GM21786 (cell line): Measurements from ENCODE around the gene GPR78.

Source experiments
- ATAC-seq: cut with Tn5 transposase; IDR thresholded peaks from one replicate; pipeline ENCODE4 v1.9.1; 2021; ENCODE audit not compliant: unreplicated experiment

GPR78 gene

DNA sequence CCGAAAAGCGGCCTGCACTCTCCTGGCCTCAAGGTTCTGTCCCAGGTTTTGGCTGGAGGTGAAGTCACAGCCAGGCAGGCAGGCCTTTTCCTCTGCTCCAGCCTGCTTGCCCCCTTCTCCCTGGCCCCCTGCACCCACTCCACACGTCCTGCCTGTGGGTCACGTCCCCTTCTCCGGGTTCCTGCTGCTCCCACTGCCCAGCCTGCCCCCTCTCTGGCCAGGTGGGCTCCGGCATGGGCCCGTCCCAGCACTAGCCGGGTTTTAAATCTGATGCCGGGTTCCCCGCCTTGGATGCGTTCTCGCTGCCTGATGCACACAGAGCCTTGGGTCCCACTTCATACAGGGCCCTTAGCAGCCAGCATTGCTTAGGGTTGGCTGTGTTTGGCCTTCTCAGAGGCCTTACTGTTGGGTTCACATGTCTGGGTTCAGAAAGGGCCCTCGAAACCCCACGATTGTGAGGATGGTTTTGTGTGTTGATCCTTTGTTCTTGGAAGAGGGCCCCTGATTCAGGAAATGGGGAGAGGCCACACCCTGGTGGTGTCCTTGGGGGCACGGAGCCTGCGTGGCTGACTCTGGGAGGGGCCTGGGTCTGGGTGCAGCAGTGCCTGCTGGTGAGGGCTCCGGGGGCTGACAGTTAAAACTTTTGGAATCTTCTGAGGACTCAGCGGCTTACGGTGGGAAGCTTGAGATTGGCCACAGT, 18.3 kb downstream of the GPR78 start:
- no peak for ATAC-seq

- no peak for ATAC-seq
Measured at GRCh38 chr4:8599091-8599460, 18.9 kb downstream of the GPR78 start.

DNA sequence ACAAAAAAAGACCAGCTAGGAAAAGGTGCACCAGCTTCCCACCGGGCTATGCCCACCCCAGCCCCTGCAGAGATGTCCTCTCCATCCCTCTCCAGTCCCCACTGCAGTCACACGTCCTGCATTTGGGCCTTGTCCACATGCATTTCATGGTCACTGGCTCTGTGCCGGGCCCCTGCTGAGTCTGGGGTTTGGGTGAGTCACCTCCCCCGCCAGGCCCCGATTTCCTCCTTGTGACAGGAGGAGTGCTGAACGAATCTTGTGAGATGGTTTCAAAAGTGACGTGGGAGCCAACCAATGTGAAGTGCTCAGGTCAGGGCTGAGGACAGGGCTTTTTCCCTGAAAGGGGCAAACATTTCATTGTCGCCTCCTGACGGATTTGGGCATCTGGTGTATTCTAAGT, 19.5 kb downstream of the GPR78 start:
- ATAC-seq = no peak

DNA sequence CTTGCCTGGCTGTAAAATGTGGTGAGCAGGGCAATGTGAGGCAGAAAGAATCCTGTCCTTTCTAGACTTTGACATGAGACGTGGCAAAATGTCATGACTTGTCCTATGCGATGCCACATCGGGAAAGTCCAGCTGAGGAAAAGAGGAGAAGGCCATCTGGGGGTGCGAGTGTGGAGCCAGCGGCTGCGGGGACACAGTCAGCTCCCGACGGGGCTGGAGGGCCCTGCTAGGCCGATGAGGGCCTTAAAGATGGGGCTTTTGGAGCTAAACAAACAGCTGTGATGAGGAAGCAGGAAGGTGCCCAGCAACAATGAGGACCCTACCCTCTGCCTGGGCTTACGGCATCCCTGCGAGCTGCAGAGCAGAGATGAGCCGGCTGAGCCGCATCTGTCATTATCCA, 20.1 kb downstream of the GPR78 start:
- no peak for ATAC-seq

DNA sequence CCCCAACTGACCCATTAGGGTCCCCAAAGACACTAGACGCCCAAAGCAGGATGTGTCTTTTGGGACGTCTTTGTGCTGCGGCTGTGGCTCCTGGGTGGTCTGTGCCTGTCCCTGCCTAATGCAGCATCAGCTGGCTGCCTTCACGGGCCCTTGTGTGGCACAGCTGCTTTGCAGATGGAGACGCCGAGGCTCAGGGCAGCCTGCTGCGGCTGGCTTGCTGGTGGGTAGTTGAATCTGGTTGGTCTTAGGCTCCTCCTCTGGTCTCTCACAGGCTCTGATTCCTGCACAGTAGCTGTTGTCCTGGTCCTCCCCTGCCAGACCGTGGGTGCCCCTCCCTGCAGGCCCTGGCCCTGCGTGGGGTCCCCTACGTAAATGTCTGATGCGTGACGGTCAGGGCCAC, 20.5 kb downstream of the GPR78 start:
- ATAC-seq = no peak

DNA sequence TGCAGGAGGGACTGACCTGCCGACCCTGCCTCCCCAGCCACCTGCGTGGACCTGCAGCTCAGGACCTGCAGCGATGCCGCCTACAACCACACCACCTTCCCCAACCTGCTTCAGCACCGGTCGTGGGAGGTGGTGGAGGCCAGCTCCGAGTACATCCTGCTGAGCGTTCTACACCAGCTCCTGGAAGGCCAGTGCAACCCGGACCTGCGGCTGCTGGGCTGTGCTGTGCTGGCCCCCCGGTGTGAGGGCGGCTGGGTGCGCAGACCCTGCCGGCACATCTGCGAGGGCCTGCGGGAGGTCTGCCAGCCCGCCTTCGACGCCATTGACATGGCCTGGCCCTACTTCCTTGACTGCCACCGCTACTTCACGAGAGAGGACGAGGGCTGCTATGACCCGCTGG, 20.9 kb downstream of the GPR78 start:
- no peak for ATAC-seq

DNA sequence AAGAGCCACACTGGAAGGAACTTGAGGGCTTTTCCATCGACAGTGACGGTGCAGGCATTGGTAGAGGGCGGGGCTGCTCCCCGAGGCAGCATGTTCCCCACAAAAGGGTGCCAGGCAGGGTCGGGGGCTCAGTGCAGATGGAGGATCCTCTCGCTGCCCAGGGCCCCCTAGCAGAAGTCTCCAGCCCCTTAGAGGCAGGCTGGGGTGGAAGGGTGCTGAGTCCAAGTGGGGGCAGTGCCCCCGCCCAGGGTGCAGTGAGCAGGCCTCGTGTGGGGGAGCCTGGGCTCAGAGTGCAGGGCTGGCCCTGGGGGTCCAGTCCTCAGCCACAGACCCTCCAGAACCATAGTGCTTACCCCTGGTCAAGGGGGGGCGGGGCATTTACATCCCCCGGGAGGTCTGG, 21.4 kb downstream of the GPR78 start:
- no peak for ATAC-seq

GRCh38 chr4:8602686-8603430, 22.7 kb downstream of the GPR78 start:
- ATAC-seq = no peak

DNA sequence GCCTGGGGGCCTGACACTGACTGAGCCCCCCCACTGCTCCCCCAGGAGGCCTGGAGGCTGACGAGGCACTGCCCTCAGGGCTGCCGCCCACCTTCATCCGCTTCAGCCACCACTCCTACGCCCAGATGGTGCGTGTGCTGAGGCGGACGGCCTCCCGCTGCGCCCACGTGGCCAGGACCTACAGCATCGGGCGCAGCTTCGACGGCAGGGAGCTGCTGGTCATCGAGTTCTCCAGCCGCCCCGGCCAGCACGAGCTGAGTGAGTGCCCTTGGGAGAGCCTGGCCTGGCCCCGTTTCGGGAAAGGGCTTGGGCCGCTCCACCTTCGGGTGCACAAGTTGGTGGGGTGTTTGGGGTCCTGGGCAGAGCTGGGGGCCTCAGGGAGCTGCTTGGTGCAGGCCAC, 23.7 kb downstream of the GPR78 start:
- ATAC-seq = no peak

DNA sequence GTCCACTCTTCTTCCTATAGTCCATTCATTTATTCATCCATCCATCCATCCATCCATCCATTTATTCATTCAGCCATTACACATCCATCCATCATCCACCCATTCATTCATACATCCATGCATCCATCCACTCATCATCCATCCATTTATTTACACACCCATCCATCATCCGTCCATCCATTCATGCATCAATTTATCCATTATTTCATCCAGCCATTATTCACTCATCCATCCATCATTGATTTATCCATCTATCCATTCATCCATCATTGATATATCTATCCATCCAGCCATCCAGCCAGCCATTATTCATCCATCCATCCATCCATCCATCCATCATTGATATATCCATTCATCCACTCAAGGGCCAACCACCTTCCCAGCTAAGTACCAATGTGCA, 25.1 kb downstream of the GPR78 start:
- ATAC-seq = no peak

GRCh38 chr4:8606476-8606875, 26.3 kb downstream of the GPR78 start:
- ATAC-seq = no peak

DNA sequence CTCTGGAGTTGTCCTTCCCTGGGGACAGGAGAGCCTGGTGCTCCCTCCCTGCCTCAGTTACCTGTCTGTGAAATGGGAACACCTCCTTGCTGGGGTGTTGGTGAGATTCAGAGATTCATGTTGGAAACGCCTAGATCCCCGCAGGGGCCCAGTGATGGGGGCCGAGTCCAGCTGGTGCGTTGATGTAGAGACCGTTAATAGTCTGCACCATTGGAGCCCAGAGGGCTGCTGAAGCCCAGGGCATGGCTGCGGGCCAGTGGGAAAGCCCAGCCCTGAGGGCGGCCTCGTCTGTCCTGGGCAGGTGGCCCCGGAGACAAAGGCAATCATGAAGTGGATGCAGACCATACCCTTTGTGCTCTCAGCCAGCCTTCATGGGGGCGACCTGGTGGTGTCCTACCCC, 26.8 kb downstream of the GPR78 start:
- ATAC-seq = no peak

DNA sequence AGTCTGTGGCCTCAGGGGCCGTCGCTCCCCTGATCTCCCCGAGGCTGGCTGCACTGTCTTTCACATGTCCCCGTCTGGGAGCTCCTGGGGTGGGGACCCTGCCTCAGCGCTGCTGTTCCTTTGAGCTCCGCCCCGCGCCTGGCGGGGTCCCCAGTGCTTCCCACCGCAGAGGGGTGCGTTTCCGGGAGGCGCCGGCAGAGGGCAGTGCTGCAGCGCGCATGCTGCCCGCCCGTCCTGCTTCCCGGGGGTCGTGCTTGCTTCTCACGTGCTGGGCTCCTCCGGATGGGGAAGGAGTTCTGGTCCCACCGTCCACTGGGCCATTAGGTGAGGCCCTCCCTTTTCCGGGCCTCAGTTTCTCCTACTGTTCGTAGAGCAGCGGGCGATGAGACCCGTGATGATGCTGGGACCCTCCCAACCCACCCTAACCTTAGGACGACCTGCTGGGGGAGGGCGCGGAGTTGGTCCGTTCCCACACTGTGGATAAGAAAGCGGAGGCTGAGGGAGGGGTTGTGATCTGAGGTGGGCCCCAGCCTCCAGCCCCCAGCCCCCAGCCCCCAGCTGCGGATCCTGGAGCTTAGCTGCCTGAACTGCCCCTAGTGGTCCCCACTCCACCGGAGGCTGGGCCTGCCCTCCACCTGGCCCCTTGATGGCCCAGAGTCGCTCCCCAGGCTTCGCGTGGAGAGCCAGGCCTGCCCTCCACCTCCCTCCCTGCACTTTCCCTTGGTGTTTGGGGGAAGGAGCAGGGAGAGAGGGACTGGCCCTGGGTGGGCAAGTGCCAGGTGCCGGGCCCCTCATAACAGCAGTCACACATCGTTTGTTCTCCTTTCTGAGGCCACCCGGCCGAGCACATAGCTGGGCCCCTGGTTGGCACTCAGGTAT, 27.6 kb downstream of the GPR78 start:
- ATAC-seq = no peak

- no peak for ATAC-seq
Measured at GRCh38 chr4:8608714-8609391, 28.7 kb downstream of the GPR78 start.

DNA sequence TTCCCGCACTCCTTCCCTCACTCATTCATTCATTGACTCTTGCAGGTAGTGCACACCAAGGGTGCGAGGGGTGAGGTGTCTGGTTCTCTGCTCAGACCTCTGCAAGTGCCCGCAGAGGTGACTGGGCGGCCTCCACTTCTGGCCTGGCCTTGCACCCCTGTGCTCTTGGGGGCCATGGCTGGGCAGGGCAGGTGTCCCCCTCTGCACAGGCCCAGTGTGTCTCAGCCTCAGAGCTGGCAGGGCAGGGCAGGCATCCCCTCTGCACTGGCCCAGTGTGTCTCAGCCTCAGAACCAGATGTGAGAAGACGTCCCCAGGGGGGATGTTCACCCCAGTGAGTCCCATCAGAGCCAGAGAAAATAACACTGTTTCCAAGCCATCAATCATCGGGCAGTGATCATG, 29.2 kb downstream of the GPR78 start:
- ATAC-seq = no peak

DNA sequence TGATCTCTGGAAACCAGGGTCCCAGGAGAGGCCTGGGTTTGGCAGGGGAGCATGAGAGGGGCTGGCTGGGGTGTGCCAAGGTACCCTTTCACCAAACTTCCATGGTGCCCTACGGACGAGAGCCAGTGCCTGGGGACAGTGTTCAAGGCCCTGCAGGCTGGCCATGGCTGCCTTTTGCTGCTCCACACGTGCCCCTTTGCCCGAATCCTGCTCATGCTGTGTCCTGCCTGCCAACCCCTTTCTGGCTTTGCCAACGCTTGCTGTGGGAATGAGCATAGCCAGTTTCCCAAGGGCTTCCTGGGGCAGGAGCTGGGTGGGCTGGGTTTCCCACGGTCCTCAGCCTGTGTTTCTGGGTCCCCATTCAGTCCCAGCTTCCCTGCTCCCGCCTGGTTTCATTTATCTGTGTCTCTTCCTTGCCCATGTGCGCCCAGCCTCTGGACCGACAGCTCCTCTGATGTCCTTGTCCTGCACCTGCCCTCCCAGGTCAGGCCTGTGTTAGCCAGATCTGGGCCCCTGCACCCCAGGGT, 29.7 kb downstream of the GPR78 start:
- no peak for ATAC-seq

DNA sequence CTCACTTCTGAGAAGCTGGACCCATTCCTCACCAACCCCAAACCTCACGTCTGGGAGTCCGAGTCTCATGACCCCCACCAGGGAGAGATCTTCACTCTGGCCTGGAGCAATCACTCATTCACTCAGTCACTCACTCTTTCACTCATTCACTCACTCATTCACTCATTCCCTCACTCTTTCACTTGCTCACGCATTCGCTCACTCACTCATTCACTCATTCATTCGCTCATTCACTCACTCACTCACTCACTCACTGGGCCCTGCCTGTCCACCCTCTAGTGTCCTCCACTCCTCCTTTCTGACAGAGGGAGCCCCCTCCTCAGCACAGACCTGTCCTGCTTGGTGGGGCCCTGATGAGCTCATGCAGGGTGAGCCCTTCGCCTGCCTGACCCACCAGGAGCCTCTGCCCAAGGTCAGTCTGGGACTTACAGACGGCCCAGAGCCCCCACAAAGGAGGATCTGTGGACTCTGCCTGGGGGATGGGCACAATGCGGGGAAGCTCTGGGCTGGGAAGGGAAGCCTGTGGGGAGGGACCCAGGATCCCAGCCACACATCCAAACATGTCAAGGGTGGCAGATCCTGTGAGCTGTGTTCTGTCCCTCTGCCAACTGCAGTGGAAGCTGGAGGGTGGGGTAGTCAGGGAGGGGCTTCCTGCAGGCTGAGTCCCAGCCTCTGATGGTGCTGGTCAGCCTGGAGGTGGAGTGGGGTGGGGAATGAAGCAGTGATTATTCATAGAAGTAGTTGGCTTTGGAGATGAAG, 30.8 kb downstream of the GPR78 start:
- no peak for ATAC-seq

DNA sequence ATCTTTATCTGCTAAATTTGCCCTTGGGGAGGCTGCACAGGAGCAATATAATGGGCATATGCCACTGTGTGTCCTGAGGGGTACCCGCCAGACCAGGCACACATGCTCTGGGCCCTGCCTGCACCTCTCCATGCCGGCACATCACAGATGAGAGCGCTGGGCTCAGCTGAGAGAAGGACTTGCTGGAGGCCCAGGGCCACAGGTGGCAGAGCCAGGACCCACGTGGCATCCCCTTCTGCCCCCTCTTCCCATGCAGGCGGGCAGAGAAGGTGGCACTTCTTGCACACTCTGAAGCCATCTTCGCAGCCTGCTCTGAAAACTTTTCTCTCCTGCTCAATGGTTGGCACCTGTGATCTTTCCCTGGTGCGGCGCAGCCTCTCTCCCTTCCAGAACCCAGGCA, 32.5 kb downstream of the GPR78 start:
- no peak for ATAC-seq

DNA sequence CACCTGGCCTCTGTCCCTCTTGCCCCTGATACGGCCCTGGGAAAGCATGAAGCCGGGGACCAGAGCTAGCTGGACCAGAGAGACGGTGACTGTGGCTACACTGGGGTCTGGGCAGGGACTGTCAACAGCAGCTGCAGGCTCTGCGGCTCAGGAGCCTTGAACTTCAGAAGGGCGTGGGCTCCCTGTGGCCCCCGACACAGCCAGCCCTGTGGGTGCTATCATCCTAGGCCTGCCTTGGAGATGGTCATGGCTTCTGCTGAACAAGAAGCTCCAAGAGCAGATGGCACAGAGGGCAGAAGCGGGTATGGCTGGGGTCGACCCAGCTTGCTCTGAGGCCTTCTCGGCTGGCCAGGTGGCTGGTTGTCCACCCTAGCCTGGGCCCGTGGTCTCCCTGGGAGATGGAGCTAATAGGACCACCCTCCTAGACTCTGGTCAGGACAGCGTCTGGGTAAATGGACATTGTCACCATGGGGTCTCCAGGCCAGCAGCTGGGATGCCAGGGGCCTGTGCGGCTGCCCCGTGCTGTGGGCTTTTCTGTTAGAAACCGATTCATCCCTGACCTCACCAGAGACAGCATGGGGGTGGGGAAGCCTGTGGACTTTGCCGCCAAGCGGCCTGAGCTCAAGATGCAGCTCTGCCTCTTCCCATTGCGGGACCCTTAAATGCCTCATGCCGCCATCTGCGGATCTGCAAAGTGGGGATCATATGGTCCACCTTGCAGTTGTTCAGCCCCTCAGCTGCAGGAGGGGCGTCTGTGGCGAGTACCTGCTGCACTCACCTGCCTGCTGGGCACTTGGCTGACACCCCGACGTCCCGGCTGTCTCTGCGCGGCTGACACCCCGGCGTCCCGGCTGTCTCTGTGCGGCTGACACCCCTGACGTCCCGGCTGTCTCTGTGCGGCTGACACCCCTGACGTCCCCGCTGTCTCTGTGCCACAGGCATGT, 33.5 kb downstream of the GPR78 start:
- no peak for ATAC-seq
